ENCODE data around the gene LINGO1.
A peak's percentile ranks its signal among the peaks of the same experiment; 100 is the strongest.

LINGO1 gene

DNA sequence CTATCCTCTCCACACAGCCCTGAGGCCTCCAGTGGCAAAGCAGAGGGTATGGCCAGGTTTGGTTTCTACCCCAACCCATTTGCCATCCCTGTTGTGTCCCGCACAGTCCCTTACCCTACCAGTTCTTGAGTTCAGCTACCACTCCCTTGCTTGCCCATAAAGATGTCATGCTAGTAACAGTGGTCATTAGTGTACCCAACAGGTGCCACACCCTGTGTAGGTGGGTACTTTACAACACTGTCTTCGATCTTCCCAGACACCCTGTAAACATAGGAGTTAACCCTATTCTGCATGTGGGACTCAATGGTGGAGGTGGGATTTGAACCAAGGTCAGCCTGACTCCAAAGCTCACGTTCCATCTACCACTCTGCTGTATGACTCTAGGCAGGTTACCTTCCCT lies 23.2 kb downstream of the LINGO1 start:
- no CpG with 5 or more reads among the region's 3 CpGs for WGBS (ENCODE audit: extremely low coverage, insufficient coverage, low lambda C conversion rate)
- Histone ChIP-seq H3K56ac (ENCODE audit: low read length) (no peak overlapping the region), H3K36me3 (ENCODE audit: control insufficient read depth, insufficient read depth, low read length) (no peaks in the 10 kb centered on the region), H4K8ac (ENCODE audit: low read depth, low read length) (no peak overlapping the region), H2AK5ac (ENCODE audit: low read length) (no peak overlapping the region), H4K5ac (ENCODE audit: low read length) (no peak overlapping the region), H3K4ac (ENCODE audit: low read depth, low read length) (no peak overlapping the region), H3K4me3 (ENCODE audit: low read length) (no peak overlapping the region), H2BK15ac (replicated peaks; ENCODE audit: low read depth) (no peak overlapping the region), H3K9ac (ENCODE audit: low read length) (no peak overlapping the region), H3K27ac (ENCODE audit: low read depth, low read length) (no peak overlapping the region), H3K27me3 (ENCODE audit: insufficient read depth, low read length, poor library complexity) (no peaks in the 10 kb centered on the region), H3K23ac (ENCODE audit: low read length) (no peak overlapping the region), H2BK5ac (ENCODE audit: low read length) (no peak overlapping the region), H2BK120ac (ENCODE audit: low read depth, low read length) (no peak overlapping the region), H3K18ac (ENCODE audit: low read length) (no peak overlapping the region), H3K79me2 (ENCODE audit: control insufficient read depth, insufficient read depth, low read length) (no peaks in the 10 kb centered on the region), H3K4me2 (ENCODE audit: low read length) (no peak overlapping the region), H3K79me1 (ENCODE audit: low read length) (no peaks in the 10 kb centered on the region), H3K4me1 (ENCODE audit: control insufficient read depth, low read depth, low read length) (peaks cover 4% of the 10 kb centered on the region)
- no peak for DNase-seq

DNA sequence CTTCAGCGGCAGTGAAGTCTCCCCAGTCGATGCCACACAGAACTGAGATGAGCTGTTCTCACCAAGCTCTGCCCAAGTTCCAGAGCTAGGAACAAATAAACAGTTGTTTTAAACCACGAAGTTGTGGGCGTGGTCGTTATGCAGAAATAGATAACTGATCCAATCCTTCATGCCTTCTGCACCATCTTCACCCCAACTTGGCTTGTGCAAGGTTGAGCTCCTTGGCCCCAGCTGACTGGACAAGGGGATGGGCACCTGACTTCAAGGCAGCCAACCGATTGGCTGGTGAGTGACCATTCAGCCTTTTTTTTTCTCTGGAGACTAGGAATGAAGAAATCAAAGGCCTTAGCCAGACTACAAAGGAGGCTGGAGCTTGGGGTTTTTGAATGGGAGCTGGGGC lies 23.9 kb downstream of the LINGO1 start:
- Histone ChIP-seq H2BK120ac (ENCODE audit: low read depth, low read length) (no peak overlapping the region), H3K23ac (ENCODE audit: low read length) (no peak overlapping the region), H3K27me3 (ENCODE audit: insufficient read depth, low read length, poor library complexity) (no peaks in the 10 kb centered on the region), H4K5ac (ENCODE audit: low read length) (no peak overlapping the region), H3K79me1 (ENCODE audit: low read length) (no peaks in the 10 kb centered on the region), H3K4me3 (ENCODE audit: low read length) (no peak overlapping the region), H2BK5ac (ENCODE audit: low read length) (no peak overlapping the region), H3K56ac (ENCODE audit: low read length) (no peak overlapping the region), H3K27ac (ENCODE audit: low read depth, low read length) (no peak overlapping the region), H3K9ac (ENCODE audit: low read length) (no peak overlapping the region), H3K79me2 (ENCODE audit: control insufficient read depth, insufficient read depth, low read length) (no peaks in the 10 kb centered on the region), H4K8ac (ENCODE audit: low read depth, low read length) (no peak overlapping the region), H2BK15ac (replicated peaks; ENCODE audit: low read depth) (no peak overlapping the region), H2AK5ac (ENCODE audit: low read length) (no peak overlapping the region), H3K4me2 (ENCODE audit: low read length) (no peak overlapping the region), H3K4ac (ENCODE audit: low read depth, low read length) (no peak overlapping the region), H3K18ac (ENCODE audit: low read length) (no peak overlapping the region), H3K36me3 (ENCODE audit: control insufficient read depth, insufficient read depth, low read length) (no peaks in the 10 kb centered on the region), H3K4me1 (ENCODE audit: control insufficient read depth, low read depth, low read length) (peaks cover 4% of the 10 kb centered on the region)
- no CpG with 5 or more reads among the region's 6 CpGs for WGBS (ENCODE audit: extremely low coverage, insufficient coverage, low lambda C conversion rate)
- DNase-seq, result no peak

DNA sequence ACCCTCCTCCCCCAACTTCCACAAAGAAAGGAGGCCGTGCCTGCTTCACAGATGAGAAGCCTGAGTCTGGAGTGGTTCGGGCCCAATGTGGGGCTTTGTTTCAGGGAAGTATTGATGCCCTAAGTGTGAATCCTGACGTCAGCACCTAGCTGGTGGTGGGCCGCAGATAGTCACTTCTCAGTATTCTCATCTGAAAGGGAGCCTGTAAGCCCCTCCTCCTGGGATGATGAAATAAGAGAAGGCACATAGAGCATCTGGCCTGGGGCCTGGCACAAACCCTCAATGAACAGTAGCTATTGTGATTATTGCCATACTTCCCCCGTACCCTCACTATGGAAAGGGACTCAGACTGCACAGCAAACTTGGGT lies 24.8 kb downstream of the LINGO1 start:
- Histone ChIP-seq H3K56ac (ENCODE audit: low read length) (peak overlapping the region; percentile 12), H3K18ac (ENCODE audit: low read length) (no peak overlapping the region), H3K79me2 (ENCODE audit: control insufficient read depth, insufficient read depth, low read length) (no peaks in the 10 kb centered on the region), H3K4ac (ENCODE audit: low read depth, low read length) (no peak overlapping the region), H2BK5ac (ENCODE audit: low read length) (no peak overlapping the region), H3K4me2 (ENCODE audit: low read length) (no peak overlapping the region), H3K27me3 (ENCODE audit: insufficient read depth, low read length, poor library complexity) (no peaks in the 10 kb centered on the region), H2BK15ac (replicated peaks; ENCODE audit: low read depth) (no peak overlapping the region), H4K8ac (ENCODE audit: low read depth, low read length) (no peak overlapping the region), H4K5ac (ENCODE audit: low read length) (no peak overlapping the region), H3K27ac (ENCODE audit: low read depth, low read length) (no peak overlapping the region), H3K9ac (ENCODE audit: low read length) (no peak overlapping the region), H3K36me3 (ENCODE audit: control insufficient read depth, insufficient read depth, low read length) (no peaks in the 10 kb centered on the region), H3K23ac (ENCODE audit: low read length) (no peak overlapping the region), H2BK120ac (ENCODE audit: low read depth, low read length) (no peak overlapping the region), H3K4me3 (ENCODE audit: low read length) (no peak overlapping the region), H3K4me1 (ENCODE audit: control insufficient read depth, low read depth, low read length) (peaks cover 4% of the 10 kb centered on the region), H2AK5ac (ENCODE audit: low read length) (no peak overlapping the region), H3K79me1 (ENCODE audit: low read length) (no peaks in the 10 kb centered on the region)
- WGBS (ENCODE audit: extremely low coverage, insufficient coverage, low lambda C conversion rate), result no CpG with 5 or more reads among the region's 5 CpGs
- no peak for DNase-seq

DNA sequence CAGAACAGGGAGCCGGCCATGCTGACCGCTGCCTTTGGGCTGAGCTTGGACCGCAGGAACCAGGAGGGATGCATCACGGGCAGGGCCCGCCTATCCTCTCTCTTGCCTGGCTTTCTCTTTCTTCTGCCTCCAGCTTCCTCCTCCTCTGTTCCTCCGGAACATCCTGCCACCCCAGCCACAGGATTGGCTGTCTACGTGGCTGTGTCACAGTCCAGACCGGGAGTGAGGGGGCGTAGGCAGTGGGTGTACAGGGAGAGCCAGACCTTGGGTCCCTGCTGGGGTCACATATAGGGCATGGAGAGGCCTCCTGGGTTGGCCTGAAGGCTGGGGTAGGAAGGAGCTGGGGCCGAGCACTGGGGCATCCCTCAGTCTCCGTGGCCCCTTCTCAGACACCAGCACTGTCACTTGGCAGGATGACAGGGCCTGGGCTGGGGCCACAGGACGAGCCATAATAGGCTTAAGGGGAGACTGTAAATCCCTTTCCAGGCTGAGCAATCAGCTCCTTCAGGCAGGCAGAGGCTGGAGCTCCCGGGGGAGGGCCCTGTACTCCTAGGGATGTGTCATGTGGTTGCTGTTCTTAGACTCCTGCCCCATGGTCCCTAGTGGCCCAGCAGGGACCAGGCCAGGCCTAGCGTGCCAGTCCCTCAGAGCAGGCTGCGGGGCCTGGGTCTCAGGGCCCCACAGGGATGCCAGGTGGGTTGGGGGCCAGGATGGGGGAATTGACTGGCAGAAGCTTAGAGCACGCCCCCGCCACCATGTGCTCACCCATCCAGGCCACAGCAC lies 25.4 kb downstream of the LINGO1 start:
- Histone ChIP-seq H3K4me1 (ENCODE audit: control insufficient read depth, low read depth, low read length) (peaks cover 4% of the 10 kb centered on the region), H3K23ac (ENCODE audit: low read length) (no peak overlapping the region), H3K4ac (ENCODE audit: low read depth, low read length) (no peak overlapping the region), H3K56ac (ENCODE audit: low read length) (peak overlapping the region; percentile 67), H2BK120ac (ENCODE audit: low read depth, low read length) (no peak overlapping the region), H3K4me2 (ENCODE audit: low read length) (no peak overlapping the region), H2AK5ac (ENCODE audit: low read length) (no peak overlapping the region), H3K4me3 (ENCODE audit: low read length) (no peak overlapping the region), H3K79me2 (ENCODE audit: control insufficient read depth, insufficient read depth, low read length) (no peaks in the 10 kb centered on the region), H3K27me3 (ENCODE audit: insufficient read depth, low read length, poor library complexity) (no peaks in the 10 kb centered on the region), H3K9ac (ENCODE audit: low read length) (no peak overlapping the region), H3K18ac (ENCODE audit: low read length) (no peak overlapping the region), H4K8ac (ENCODE audit: low read depth, low read length) (no peak overlapping the region), H4K5ac (ENCODE audit: low read length) (no peak overlapping the region), H2BK15ac (replicated peaks; ENCODE audit: low read depth) (no peak overlapping the region), H3K36me3 (ENCODE audit: control insufficient read depth, insufficient read depth, low read length) (no peaks in the 10 kb centered on the region), H3K79me1 (ENCODE audit: low read length) (no peaks in the 10 kb centered on the region), H2BK5ac (ENCODE audit: low read length) (peak overlapping the region; percentile 13), H3K27ac (ENCODE audit: low read depth, low read length) (no peak overlapping the region)
- no CpG with 5 or more reads among the region's 17 CpGs for WGBS (ENCODE audit: extremely low coverage, insufficient coverage, low lambda C conversion rate)
- peak; percentile 74 for DNase-seq

DNA sequence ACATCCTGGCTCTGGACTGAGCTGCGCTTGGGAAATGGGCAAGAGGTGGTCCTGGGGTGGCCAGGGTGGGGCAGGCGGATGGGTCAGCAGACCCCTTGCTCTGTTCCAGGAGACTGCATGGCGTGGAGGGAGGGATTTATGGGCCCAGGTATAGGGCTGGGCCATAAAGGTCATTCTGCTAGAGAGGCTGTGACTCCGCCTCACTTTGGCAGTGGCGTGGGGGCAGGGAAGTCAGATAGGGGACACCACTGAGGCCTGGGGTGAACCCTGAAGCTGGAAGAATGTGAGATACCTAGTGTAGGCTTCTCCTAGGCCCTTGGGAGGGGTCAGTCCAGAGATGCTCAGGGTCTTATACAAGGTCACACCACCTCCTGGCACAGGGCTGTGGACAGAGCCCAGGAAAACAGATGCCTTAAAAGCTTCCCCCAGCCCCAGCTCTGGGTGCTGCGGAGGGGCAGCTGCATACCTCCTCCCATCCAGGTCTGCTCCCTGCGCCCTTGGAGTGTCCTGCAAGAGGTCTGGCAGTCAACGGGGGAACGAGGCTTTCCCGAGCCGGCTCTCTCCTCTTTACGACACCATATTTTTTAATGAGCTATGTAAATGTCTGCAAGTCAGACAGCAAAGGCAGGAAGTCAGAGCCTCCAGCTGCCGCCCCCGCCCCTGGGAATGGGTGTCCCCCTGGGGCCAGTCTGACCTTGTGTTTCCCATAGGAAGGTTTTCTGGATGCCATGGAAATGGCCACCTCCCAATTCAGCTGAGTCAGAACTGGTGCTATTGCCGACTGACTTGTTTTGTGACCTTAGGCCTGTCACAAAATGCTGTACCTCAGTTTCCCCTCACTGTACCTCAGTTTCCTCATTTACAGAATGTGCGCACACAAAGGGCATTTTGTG lies 26.3 kb downstream of the LINGO1 start:
- H4K8ac ChIP-seq (ENCODE audit: low read depth, low read length), result no peak overlapping the region
- no peak overlapping the region for H3K4ac ChIP-seq (ENCODE audit: low read depth, low read length)
- no peaks in the 10 kb centered on the region for H3K79me1 ChIP-seq (ENCODE audit: low read length)
- no CpG with 5 or more reads among the region's 16 CpGs for WGBS (ENCODE audit: extremely low coverage, insufficient coverage, low lambda C conversion rate)
- no peak overlapping the region for H3K27ac ChIP-seq (ENCODE audit: low read depth, low read length)
- H3K18ac ChIP-seq (ENCODE audit: low read length), result no peak overlapping the region
- no peak overlapping the region for H2BK120ac ChIP-seq (ENCODE audit: low read depth, low read length)
- no peak overlapping the region for H3K23ac ChIP-seq (ENCODE audit: low read length)
- H3K27me3 ChIP-seq (ENCODE audit: insufficient read depth, low read length, poor library complexity), result no peaks in the 10 kb centered on the region
- no peak overlapping the region for H4K5ac ChIP-seq (ENCODE audit: low read length)
- no peak overlapping the region for H2AK5ac ChIP-seq (ENCODE audit: low read length)
- H2BK15ac ChIP-seq (replicated peaks; ENCODE audit: low read depth), result no peak overlapping the region
- no peak overlapping the region for H3K9ac ChIP-seq (ENCODE audit: low read length)
- H3K36me3 ChIP-seq (ENCODE audit: control insufficient read depth, insufficient read depth, low read length), result no peaks in the 10 kb centered on the region
- no peak overlapping the region for H3K4me3 ChIP-seq (ENCODE audit: low read length)
- H3K56ac ChIP-seq (ENCODE audit: low read length), result peak overlapping the region; percentile 67
- peaks cover 4% of the 10 kb centered on the region for H3K4me1 ChIP-seq (ENCODE audit: control insufficient read depth, low read depth, low read length)
- DNase-seq, result peak; percentile 65
- peak overlapping the region; percentile 60 for H2BK5ac ChIP-seq (ENCODE audit: low read length)
- H3K79me2 ChIP-seq (ENCODE audit: control insufficient read depth, insufficient read depth, low read length), result no peaks in the 10 kb centered on the region
- no peak overlapping the region for H3K4me2 ChIP-seq (ENCODE audit: low read length)
